ENCODE measurements around the gene PGA5. TPM values are rescaled to one million over a fixed set of nuclear protein-coding genes. Genes with fewer than 3 reads are reported as not detected.
"Not testable (repeated sequence)": the region's sequence is repeated elsewhere in the genome, so short reads cannot be mapped to it uniquely, and the experiment has no call there.

The PGA5 gene
- polyA plus RNA-seq (2012; ENCODE audit: insufficient read depth, insufficient read length), result not detected

GRCh38 chr11:61240875-61241274 lies at the start of gene PGA5:
TSS of gene PGA5 (plus strand) at chr11:61241175. CDS start at chr11:61241227, 52 bp downstream.
- not testable (repeated sequence) for H3K4me3 ChIP-seq (ENCODE audit: low read length)

GRCh38 chr11:61193596-61193995 lies 47.4 kb upstream of the PGA5 start:
- DNase-seq (ENCODE audit: low read depth, low spot score), result no peak
- H3K4me3 ChIP-seq (ENCODE audit: low read length), result no peak overlapping the region

More at GRCh38 chr11:61240875-61241274, at the start of gene PGA5:
- not testable (repeated sequence) for DNase-seq (ENCODE audit: low read depth, low spot score)

GRCh38 chr11:61194169-61194671 lies 46.8 kb upstream of the PGA5 start:
- no peak overlapping the region for H3K4me3 ChIP-seq (ENCODE audit: low read length)
- no peak for DNase-seq (ENCODE audit: low read depth, low spot score)

- H3K4me3 ChIP-seq (ENCODE audit: low read length), result no peak overlapping the region
- no peak for DNase-seq (ENCODE audit: low read depth, low spot score)
Measured at GRCh38 chr11:61194981-61195695, 45.8 kb upstream of the PGA5 start.

- no peak for DNase-seq (ENCODE audit: low read depth, low spot score)
- H3K4me3 ChIP-seq (ENCODE audit: low read length), result no peak overlapping the region
Measured at GRCh38 chr11:61195719-61196118, 45.3 kb upstream of the PGA5 start.

- DNase-seq (ENCODE audit: low read depth, low spot score), result no peak
- no peak overlapping the region for H3K4me3 ChIP-seq (ENCODE audit: low read length)
Measured at GRCh38 chr11:61198361-61198760, 42.6 kb upstream of the PGA5 start.

GRCh38 chr11:61198948-61199523 lies 41.9 kb upstream of the PGA5 start:
- no peak for DNase-seq (ENCODE audit: low read depth, low spot score)
- H3K4me3 ChIP-seq (ENCODE audit: low read length), result no peak overlapping the region

GRCh38 chr11:61201476-61201875 lies 39.5 kb upstream of the PGA5 start:
- no peak for DNase-seq (ENCODE audit: low read depth, low spot score)
- no peak overlapping the region for H3K4me3 ChIP-seq (ENCODE audit: low read length)

GRCh38 chr11:61202950-61203746 lies 37.8 kb upstream of the PGA5 start, which contains the start of gene PGA3:
TSS of gene PGA3 (plus strand) at chr11:61203515. CDS start at chr11:61203565, 50 bp downstream.
- DNase-seq (ENCODE audit: low read depth, low spot score); H3K4me3 ChIP-seq (ENCODE audit: low read length): not testable (repeated sequence)

- not testable (repeated sequence) for DNase-seq (ENCODE audit: low read depth, low spot score)
Measured at GRCh38 chr11:61203873-61204272, 37.1 kb upstream of the PGA5 start.

GRCh38 chr11:61204502-61205059 lies 36.4 kb upstream of the PGA5 start:
- H3K4me3 ChIP-seq (ENCODE audit: low read length); DNase-seq (ENCODE audit: low read depth, low spot score): not testable (repeated sequence)

More at GRCh38 chr11:61203873-61204272, 37.1 kb upstream of the PGA5 start:
- H3K4me3 ChIP-seq (ENCODE audit: low read length), result not testable (repeated sequence)

- H3K4me3 ChIP-seq (ENCODE audit: low read length); DNase-seq (ENCODE audit: low read depth, low spot score): not testable (repeated sequence)
Measured at GRCh38 chr11:61207636-61208310, 33.2 kb upstream of the PGA5 start.

GRCh38 chr11:61210629-61211028 lies 30.3 kb upstream of the PGA5 start:
- H3K4me3 ChIP-seq (ENCODE audit: low read length); DNase-seq (ENCODE audit: low read depth, low spot score): not testable (repeated sequence)

- H3K4me3 ChIP-seq (ENCODE audit: low read length); DNase-seq (ENCODE audit: low read depth, low spot score): not testable (repeated sequence)
Measured at GRCh38 chr11:61211327-61211952, 29.5 kb upstream of the PGA5 start.

GRCh38 chr11:61212202-61212601 lies 28.8 kb upstream of the PGA5 start:
- not testable (repeated sequence) for DNase-seq (ENCODE audit: low read depth, low spot score); H3K4me3 ChIP-seq (ENCODE audit: low read length)

- H3K4me3 ChIP-seq (ENCODE audit: low read length); DNase-seq (ENCODE audit: low read depth, low spot score): not testable (repeated sequence)
Measured at GRCh38 chr11:61213711-61214324, 27.2 kb upstream of the PGA5 start.

GRCh38 chr11:61218306-61218705 lies 22.7 kb upstream of the PGA5 start:
- DNase-seq (ENCODE audit: low read depth, low spot score); H3K4me3 ChIP-seq (ENCODE audit: low read length): not testable (repeated sequence)

- H3K4me3 ChIP-seq (ENCODE audit: low read length); DNase-seq (ENCODE audit: low read depth, low spot score): not testable (repeated sequence)
Measured at GRCh38 chr11:61219016-61219415, 22.0 kb upstream of the PGA5 start.
